Tibial nerve (tissue), 3 donors: ENCODE measurements around the gene SLC34A1.

Source experiments
- POLR2A ChIP-seq, 2 donors: fragments of 450-650 bp; IDR thresholded peaks; one replicate each; pipeline ENCODE4 v1.6.1; 2017; ENCODE audit warnings: antibody characterized with exemption in 2 of 2, mild to moderate bottlenecking in 2 of 2, moderate library complexity in 2 of 2
- TF ChIP-seq, protein P1 (sequence below), 5 experiments: fragments of 200-600 bp in 3 of 5; fragments of 450-650 bp in 2 of 5; sonication (generic) in 3 of 5; IDR thresholded peaks; one replicate each; pipeline ENCODE4 v1.5.1; 2016 to 2019; ENCODE audit warnings: antibody characterized with exemption in 5 of 5, mild to moderate bottlenecking in 3 of 5, moderate library complexity in 2 of 5

DNA sequence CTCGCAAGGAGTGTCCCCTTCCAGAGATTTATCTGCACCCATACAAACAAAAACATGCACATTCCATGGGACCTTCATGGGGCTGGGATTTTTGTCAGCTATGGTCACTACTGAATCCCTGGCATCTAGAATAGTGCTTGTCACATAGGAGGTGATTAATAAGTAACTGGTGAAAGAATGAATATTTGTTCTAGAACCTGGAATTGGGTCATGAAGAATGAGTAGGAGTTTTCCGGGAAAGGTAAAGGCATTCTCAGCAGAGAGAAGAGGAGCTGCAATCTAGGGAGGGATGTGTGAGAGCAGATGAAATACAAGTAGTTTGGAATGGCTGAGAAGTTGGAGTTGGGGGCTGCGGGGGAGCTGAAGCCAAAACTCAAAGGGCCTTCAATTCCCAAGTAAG lies 30.0 kb upstream of the SLC34A1 start:
- TF ChIP-seq, protein P1, sequence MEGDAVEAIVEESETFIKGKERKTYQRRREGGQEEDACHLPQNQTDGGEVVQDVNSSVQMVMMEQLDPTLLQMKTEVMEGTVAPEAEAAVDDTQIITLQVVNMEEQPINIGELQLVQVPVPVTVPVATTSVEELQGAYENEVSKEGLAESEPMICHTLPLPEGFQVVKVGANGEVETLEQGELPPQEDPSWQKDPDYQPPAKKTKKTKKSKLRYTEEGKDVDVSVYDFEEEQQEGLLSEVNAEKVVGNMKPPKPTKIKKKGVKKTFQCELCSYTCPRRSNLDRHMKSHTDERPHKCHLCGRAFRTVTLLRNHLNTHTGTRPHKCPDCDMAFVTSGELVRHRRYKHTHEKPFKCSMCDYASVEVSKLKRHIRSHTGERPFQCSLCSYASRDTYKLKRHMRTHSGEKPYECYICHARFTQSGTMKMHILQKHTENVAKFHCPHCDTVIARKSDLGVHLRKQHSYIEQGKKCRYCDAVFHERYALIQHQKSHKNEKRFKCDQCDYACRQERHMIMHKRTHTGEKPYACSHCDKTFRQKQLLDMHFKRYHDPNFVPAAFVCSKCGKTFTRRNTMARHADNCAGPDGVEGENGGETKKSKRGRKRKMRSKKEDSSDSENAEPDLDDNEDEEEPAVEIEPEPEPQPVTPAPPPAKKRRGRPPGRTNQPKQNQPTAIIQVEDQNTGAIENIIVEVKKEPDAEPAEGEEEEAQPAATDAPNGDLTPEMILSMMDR (IDR thresholded peaks at IDR 0.05), result no peak
- no peak for TF ChIP-seq POLR2A (IDR thresholded peaks at IDR 0.05)
